ENCODE results near the gene CARMIL1. TPM values are rescaled to one million over a fixed set of nuclear protein-coding genes. Genes with fewer than 3 reads are reported as not detected.
A peak's percentile ranks its signal among the peaks of the same experiment; 100 is the strongest.

CARMIL1 gene
- total RNA-seq, 1 experiment from 2014 or later: 25.2 TPM

GRCh38 chr6:25250878-25251277 is 28.3 kb upstream of the CARMIL1 start:
- Mint-ChIP-seq H3K9me3 (ENCODE audit: unreplicated experiment) (no peaks in the 10 kb centered on the region), H3K4me1 (ENCODE audit: insufficient read depth, unreplicated experiment) (peaks cover 25% of the 10 kb centered on the region), H3K4me3 (ENCODE audit: unreplicated experiment) (no peak overlapping the region), H3K27ac (ENCODE audit: low read depth, unreplicated experiment) (no peak overlapping the region), H3K27me3 (ENCODE audit: insufficient read depth, unreplicated experiment) (no peaks in the 10 kb centered on the region), H3K36me3 (ENCODE audit: insufficient read depth, unreplicated experiment) (no peaks in the 10 kb centered on the region)
- ChIA-PET CTCF (interaction anchor here (0.6 to 2.9 kb wide), 11 partner anchors 11 to 420 kb away, joined by 3 to 14 read pairs (median 5); partner anchors contain the start of gene CARMIL1), POLR2A (interaction anchor here (0.6 to 1.7 kb wide), 13 partner anchors 9 to 722 kb away, joined by 3 to 7 read pairs (median 3); partner anchors contain the start of gene CARMIL1)
- intact Hi-C loops (cut with micrococcal nuclease): no loop called here
- DNase-seq (ENCODE audit: unreplicated experiment): peak; percentile 81
- no peak for TF ChIP-seq CTCF (IDR thresholded peaks at IDR 0.05; ENCODE audit: unreplicated experiment)
- no TSS peak for BruUV-seq (replicated peaks)

GRCh38 chr6:25251426-25251825 is 27.7 kb upstream of the CARMIL1 start:
- Mint-ChIP-seq H3K9me3 (ENCODE audit: unreplicated experiment) (no peaks in the 10 kb centered on the region), H3K36me3 (ENCODE audit: insufficient read depth, unreplicated experiment) (no peaks in the 10 kb centered on the region), H3K4me3 (ENCODE audit: unreplicated experiment) (no peak overlapping the region), H3K4me1 (ENCODE audit: insufficient read depth, unreplicated experiment) (peaks cover 25% of the 10 kb centered on the region), H3K27ac (ENCODE audit: low read depth, unreplicated experiment) (no peak overlapping the region), H3K27me3 (ENCODE audit: insufficient read depth, unreplicated experiment) (no peaks in the 10 kb centered on the region)
- no peak for DNase-seq (ENCODE audit: unreplicated experiment)
- TF ChIP-seq CTCF (IDR thresholded peaks at IDR 0.05; ENCODE audit: unreplicated experiment): no peak
- no TSS peak for BruUV-seq (replicated peaks)
- intact Hi-C loops (cut with micrococcal nuclease): no loop called here
- ChIA-PET CTCF (interaction anchor here (0.8 to 2.9 kb wide), 8 partner anchors 11 to 351 kb away, joined by 3 to 14 read pairs (median 4); no protein-coding TSS in a partner anchor), POLR2A (interaction anchor here (0.6 to 1.7 kb wide), 13 partner anchors 9 to 721 kb away, joined by 3 to 7 read pairs (median 3); partner anchors contain the start of gene CARMIL1)

GRCh38 chr6:25253351-25253750 is 25.8 kb upstream of the CARMIL1 start:
- intact Hi-C loops (cut with micrococcal nuclease): no loop called here
- CTCF ChIA-PET: interaction anchor here (1.3 to 1.6 kb wide), 3 partner anchors 18 to 238 kb away, joined by 3 to 4 read pairs (median 4); no protein-coding TSS in a partner anchor
- H3K36me3 Mint-ChIP-seq (ENCODE audit: insufficient read depth, unreplicated experiment): no peaks in the 10 kb centered on the region
- H3K4me3 Mint-ChIP-seq (ENCODE audit: unreplicated experiment): no peak overlapping the region
- H3K27ac Mint-ChIP-seq (ENCODE audit: low read depth, unreplicated experiment): no peak overlapping the region
- no peaks in the 10 kb centered on the region for H3K9me3 Mint-ChIP-seq (ENCODE audit: unreplicated experiment)
- peak; percentile 46 for DNase-seq (ENCODE audit: unreplicated experiment)
- TF ChIP-seq CTCF (IDR thresholded peaks at IDR 0.05; ENCODE audit: unreplicated experiment): no peak
- H3K4me1 Mint-ChIP-seq (ENCODE audit: insufficient read depth, unreplicated experiment): peaks cover 19% of the 10 kb centered on the region
- no TSS peak for BruUV-seq (replicated peaks)
- H3K27me3 Mint-ChIP-seq (ENCODE audit: insufficient read depth, unreplicated experiment): no peaks in the 10 kb centered on the region
- POLR2A ChIA-PET: interaction anchor here (0.7 to 2.2 kb wide), 2 partner anchors 105 to 396 kb away, joined by 3 to 4 read pairs; no protein-coding TSS in a partner anchor

GRCh38 chr6:25254671-25255070 is 24.5 kb upstream of the CARMIL1 start:
- peaks cover 19% of the 10 kb centered on the region for H3K4me1 Mint-ChIP-seq (ENCODE audit: insufficient read depth, unreplicated experiment)
- ChIA-PET CTCF (interaction anchor here (0.6 kb wide), 1 partner anchor 12 kb away, joined by 3 read pairs; no protein-coding TSS in a partner anchor), POLR2A (interaction anchor here (0.6 kb wide), 1 partner anchor 1019 kb away, joined by 3 read pairs; no protein-coding TSS in a partner anchor)
- H3K27ac Mint-ChIP-seq (ENCODE audit: low read depth, unreplicated experiment): no peak overlapping the region
- no peak for DNase-seq (ENCODE audit: unreplicated experiment)
- no peaks in the 10 kb centered on the region for H3K27me3 Mint-ChIP-seq (ENCODE audit: insufficient read depth, unreplicated experiment)
- H3K4me3 Mint-ChIP-seq (ENCODE audit: unreplicated experiment): no peak overlapping the region
- TF ChIP-seq CTCF (IDR thresholded peaks at IDR 0.05; ENCODE audit: unreplicated experiment): no peak
- intact Hi-C loops (cut with micrococcal nuclease): no loop called here
- H3K9me3 Mint-ChIP-seq (ENCODE audit: unreplicated experiment): no peaks in the 10 kb centered on the region
- no TSS peak for BruUV-seq (replicated peaks)
- H3K36me3 Mint-ChIP-seq (ENCODE audit: insufficient read depth, unreplicated experiment): no peaks in the 10 kb centered on the region
